ENCODE measurements around the gene TAMALIN.

TAMALIN gene

DNA sequence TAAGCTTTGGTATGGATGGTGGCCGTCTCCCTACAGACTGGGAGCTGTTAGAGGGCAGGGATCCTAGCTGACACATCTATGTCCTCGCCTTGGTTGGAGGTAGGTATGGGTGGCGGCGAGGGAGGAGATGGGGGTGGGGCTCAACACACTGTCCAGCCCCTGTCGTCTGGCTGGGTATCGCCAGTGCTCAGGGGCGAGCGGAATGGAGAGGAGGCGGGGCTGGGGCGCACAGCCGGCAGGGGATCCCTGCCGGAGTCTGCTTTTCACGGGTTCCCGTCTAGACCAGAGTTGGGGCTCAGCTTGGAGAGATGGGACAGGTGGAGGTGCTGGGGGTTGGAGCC, 16.1 kb downstream of the TAMALIN start:
- H3K27ac ChIP-seq, result peak overlapping the region; percentile 69
- TF ChIP-seq, protein P1, sequence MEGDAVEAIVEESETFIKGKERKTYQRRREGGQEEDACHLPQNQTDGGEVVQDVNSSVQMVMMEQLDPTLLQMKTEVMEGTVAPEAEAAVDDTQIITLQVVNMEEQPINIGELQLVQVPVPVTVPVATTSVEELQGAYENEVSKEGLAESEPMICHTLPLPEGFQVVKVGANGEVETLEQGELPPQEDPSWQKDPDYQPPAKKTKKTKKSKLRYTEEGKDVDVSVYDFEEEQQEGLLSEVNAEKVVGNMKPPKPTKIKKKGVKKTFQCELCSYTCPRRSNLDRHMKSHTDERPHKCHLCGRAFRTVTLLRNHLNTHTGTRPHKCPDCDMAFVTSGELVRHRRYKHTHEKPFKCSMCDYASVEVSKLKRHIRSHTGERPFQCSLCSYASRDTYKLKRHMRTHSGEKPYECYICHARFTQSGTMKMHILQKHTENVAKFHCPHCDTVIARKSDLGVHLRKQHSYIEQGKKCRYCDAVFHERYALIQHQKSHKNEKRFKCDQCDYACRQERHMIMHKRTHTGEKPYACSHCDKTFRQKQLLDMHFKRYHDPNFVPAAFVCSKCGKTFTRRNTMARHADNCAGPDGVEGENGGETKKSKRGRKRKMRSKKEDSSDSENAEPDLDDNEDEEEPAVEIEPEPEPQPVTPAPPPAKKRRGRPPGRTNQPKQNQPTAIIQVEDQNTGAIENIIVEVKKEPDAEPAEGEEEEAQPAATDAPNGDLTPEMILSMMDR (conservative IDR thresholded peaks at IDR 0.05), result no peak

DNA sequence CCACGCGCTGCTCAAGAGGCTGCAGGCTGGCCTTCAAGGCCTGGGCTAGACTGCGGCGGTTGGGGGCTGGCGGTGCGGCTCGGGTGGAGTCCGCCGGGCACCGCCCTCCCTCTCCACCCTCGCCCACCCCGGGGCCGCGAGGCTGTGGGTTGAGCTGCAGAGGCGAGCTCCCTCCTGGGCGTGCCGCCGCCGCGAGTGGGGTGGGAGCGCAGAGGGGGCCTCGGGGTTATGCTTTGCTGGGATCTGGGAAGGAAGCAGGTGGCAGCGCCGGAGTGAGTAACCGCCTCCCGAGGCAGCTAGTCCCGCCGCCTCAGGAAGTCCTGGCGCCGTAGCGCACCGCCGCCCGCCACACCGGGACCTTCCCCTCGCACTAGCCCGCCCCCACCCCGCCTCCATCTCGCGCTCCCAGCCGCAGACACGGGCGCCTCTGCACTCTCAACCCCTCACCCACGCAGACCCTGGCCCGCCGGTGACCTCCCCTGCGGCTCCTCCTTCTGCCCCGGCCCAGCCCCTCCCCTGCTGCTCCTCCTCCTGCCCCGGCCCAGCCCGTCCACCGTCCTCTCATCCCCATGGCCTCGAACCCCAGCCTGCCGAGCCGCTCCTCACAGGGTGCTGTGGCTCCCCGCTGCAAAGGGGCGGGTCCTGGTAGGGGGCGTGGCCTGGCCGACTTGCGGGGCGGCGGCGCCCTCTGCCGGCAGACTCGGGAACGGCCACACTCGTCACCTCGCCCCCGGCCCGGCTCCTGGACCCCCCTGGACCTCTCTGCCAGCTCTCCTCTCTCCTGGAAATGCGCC, 16.6 kb downstream of the TAMALIN start:
- peak overlapping the region; percentile 69 for H3K27ac ChIP-seq
- TF ChIP-seq, protein P1 (conservative IDR thresholded peaks at IDR 0.05), result peak; percentile 99

- H3K27ac ChIP-seq, result peak overlapping the region; percentile 69
- TF ChIP-seq, protein P1 (conservative IDR thresholded peaks at IDR 0.05), result peak; percentile 13
Observed at GRCh38 chr12:52023976-52024688, 17.4 kb downstream of the TAMALIN start.

GRCh38 chr12:52024845-52025230, 18.1 kb downstream of the TAMALIN start:
- peak overlapping the region; percentile 69 for H3K27ac ChIP-seq
- TF ChIP-seq, protein P1 (conservative IDR thresholded peaks at IDR 0.05), result no peak

GRCh38 chr12:52026263-52026662, 19.5 kb downstream of the TAMALIN start:
- peak overlapping the region; percentile 69 for H3K27ac ChIP-seq
- TF ChIP-seq, protein P1 (conservative IDR thresholded peaks at IDR 0.05), result no peak

GRCh38 chr12:52027085-52027843, 20.5 kb downstream of the TAMALIN start:
- peak overlapping the region; percentile 3; the same call in 1 of the 2 replicates for H3K27ac ChIP-seq
- TF ChIP-seq, protein P1 (conservative IDR thresholded peaks at IDR 0.05), result no peak

DNA sequence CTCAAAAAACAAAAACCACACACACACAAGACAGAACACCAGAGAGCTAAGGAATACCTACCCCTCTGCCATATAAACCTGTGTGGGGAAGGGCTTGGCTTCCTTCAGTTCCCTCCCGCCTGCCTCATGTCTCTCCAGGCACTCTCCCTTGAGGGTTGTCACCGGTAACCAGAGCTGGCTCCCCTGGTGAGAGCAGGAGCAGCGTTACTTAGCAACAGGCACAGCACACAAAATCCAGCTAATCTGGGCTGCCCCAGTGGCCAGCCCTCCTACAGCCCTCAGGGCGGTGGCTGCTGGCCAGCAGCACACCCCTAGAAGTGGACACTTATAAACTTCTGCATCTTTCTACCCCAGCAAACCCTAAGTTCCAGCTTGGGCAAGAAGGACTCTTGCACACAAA, 22.9 kb downstream of the TAMALIN start:
- TF ChIP-seq, protein P1 (conservative IDR thresholded peaks at IDR 0.05), result no peak

More for the DNA sequence above, 22.9 kb downstream of the TAMALIN start:
- peak overlapping the region; percentile 93 for H3K27ac ChIP-seq

Measured in VCaP (cell line).